PC-3 (cell line): Measurements from ENCODE around the gene RALGAPA1.

ENCODE experiments used
- EZH2phosphoT487 ChIP-seq: fragments of 300-600 bp; sonication (generic); IDR thresholded peaks from 2 replicates; pipeline ENCODE4 v1.6.1; 2018; ENCODE audit warnings: mild to moderate bottlenecking, antibody characterized with exemption, low read length, borderline replicate concordance
- TF ChIP-seq, protein P1 (sequence below): fragments of 300-600 bp; sonication (generic); conservative IDR thresholded peaks from 2 replicates; pipeline ENCODE4 v1.5.1; 2017; ENCODE audit warnings: antibody characterized with exemption, low read depth, mild to moderate bottlenecking, low read length

- TF ChIP-seq, protein P1, sequence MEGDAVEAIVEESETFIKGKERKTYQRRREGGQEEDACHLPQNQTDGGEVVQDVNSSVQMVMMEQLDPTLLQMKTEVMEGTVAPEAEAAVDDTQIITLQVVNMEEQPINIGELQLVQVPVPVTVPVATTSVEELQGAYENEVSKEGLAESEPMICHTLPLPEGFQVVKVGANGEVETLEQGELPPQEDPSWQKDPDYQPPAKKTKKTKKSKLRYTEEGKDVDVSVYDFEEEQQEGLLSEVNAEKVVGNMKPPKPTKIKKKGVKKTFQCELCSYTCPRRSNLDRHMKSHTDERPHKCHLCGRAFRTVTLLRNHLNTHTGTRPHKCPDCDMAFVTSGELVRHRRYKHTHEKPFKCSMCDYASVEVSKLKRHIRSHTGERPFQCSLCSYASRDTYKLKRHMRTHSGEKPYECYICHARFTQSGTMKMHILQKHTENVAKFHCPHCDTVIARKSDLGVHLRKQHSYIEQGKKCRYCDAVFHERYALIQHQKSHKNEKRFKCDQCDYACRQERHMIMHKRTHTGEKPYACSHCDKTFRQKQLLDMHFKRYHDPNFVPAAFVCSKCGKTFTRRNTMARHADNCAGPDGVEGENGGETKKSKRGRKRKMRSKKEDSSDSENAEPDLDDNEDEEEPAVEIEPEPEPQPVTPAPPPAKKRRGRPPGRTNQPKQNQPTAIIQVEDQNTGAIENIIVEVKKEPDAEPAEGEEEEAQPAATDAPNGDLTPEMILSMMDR: no peak
- no peak for TF ChIP-seq EZH2phosphoT487
These were observed 250.4 kb downstream of the RALGAPA1 start for GRCh38 chr14:35558680-35559079.
